Measurements from ENCODE around the gene PDC. TPM values are rescaled to one million over a fixed set of nuclear protein-coding genes. Genes with fewer than 3 reads are reported as not detected.
"Not testable (repeated sequence)": the region's sequence is repeated elsewhere in the genome, so short reads cannot be mapped to it uniquely, and the experiment has no call there.

The PDC gene
- polyA plus RNA-seq, 2 of the 4 experiments (the other 2 are of a cell fraction) = not detected

DNA sequence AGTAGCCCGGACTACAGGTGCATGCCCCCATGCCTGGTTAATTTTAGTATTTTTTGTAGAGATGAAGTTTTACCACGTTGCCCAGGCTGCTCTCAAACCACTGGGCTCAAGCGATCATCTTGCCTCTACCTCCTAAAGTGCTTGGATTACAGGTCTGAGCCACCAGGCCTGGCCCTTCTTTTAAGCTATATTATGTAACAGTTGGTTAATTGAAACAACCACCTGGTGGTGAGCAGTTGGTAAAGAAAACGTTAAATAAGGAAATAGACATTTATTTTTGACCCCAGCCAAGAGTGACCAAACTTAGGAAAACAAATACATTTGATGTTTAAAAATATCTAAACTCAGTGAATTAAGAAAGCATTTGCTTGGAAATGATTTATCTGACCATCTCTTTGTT, 12.1 kb upstream of the PDC start:
- ChIA-PET CTCF (interaction anchor here (1.1 to 1.4 kb wide), 2 partner anchors 9 to 334 kb away, joined by 3 to 7 read pairs; no protein-coding TSS in a partner anchor), POLR2A (no interaction called here)
- Histone ChIP-seq H3K27ac (no peak overlapping the region), H3K4me1 (no peaks in the 10 kb centered on the region), H3K4me3 (no peak overlapping the region), H3K4me2 (no peak overlapping the region), H3K9me3 (no peaks in the 10 kb centered on the region)
- no peak for FAIRE-seq
- 69% methylated on average over 4 of the region's 4 CpGs for WGBS (ENCODE audit: missing lambda C conversion rate)
- no peak for ATAC-seq
- no peak for DNase-seq (ENCODE audit: low read depth in 1 of 2, low spot score in 1 of 2)
- TF ChIP-seq ZFP36 (IDR thresholded peaks at IDR 0.05; ENCODE audit: borderline replicate concordance, partially characterized antibody) (no peak), SREBF2 (IDR thresholded peaks at IDR 0.05) (no peak), KDM5A (IDR thresholded peaks at IDR 0.05) (no peak), NFE2L2 (conservative IDR thresholded peaks at IDR 0.05; ENCODE audit: low read length) (no peak), EP300 (IDR thresholded peaks at IDR 0.05) (no peak), NPAS2 (CRISPR knock-in tag; IDR thresholded peaks at IDR 0.05; ENCODE audit: borderline replicate concordance) (no peak), MAZ (IDR thresholded peaks at IDR 0.05; ENCODE audit: borderline replicate concordance, low read depth, low read length) (no peak), CBX8 (IDR thresholded peaks at IDR 0.05) (no peak), EHF (CRISPR knock-in tag; IDR thresholded peaks at IDR 0.05) (no peak), HOXB13 (CRISPR knock-in tag; IDR thresholded peaks at IDR 0.05; ENCODE audit: low read depth) (no peak)
- TF ChIP-seq, protein P1, sequence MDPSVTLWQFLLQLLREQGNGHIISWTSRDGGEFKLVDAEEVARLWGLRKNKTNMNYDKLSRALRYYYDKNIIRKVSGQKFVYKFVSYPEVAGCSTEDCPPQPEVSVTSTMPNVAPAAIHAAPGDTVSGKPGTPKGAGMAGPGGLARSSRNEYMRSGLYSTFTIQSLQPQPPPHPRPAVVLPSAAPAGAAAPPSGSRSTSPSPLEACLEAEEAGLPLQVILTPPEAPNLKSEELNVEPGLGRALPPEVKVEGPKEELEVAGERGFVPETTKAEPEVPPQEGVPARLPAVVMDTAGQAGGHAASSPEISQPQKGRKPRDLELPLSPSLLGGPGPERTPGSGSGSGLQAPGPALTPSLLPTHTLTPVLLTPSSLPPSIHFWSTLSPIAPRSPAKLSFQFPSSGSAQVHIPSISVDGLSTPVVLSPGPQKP (IDR thresholded peaks at IDR 0.05; ENCODE audit: low read depth, low read length) = no peak
- TF ChIP-seq, protein P2, sequence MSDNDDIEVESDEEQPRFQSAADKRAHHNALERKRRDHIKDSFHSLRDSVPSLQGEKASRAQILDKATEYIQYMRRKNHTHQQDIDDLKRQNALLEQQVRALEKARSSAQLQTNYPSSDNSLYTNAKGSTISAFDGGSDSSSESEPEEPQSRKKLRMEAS (IDR thresholded peaks at IDR 0.05) = no peak

DNA sequence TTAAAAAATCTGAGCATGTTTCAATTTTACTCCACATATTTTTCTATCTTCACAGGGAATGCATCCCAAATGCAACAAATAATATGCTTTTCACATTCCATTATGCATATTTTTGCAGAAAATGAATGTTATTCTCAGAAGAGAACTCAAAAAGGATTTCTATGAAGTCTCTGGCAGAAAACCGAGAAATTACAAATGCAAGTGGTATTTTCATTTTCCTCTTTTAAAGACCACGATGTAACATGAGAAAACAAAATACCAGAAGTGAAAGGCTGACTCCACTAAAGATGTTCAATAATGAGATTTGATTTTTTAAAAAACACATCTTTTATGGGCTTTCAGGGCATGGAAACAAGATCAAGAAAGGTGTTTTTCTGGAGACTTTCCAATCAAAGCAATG, 5.0 kb upstream of the PDC start:
- FAIRE-seq (no peak), DNase-seq (ENCODE audit: low read depth in 1 of 2, low spot score in 1 of 2) (no peak), ATAC-seq (no peak)
- 63% methylated on average over 2 of the region's 2 CpGs for WGBS (ENCODE audit: missing lambda C conversion rate)
- Histone ChIP-seq H3K27ac (no peak overlapping the region), H3K4me3 (no peak overlapping the region), H3K4me2 (no peak overlapping the region), H3K4me1 (no peaks in the 10 kb centered on the region), H3K9me3 (no peaks in the 10 kb centered on the region)
- TF ChIP-seq, protein P3, sequence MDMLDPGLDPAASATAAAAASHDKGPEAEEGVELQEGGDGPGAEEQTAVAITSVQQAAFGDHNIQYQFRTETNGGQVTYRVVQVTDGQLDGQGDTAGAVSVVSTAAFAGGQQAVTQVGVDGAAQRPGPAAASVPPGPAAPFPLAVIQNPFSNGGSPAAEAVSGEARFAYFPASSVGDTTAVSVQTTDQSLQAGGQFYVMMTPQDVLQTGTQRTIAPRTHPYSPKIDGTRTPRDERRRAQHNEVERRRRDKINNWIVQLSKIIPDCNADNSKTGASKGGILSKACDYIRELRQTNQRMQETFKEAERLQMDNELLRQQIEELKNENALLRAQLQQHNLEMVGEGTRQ (IDR thresholded peaks at IDR 0.05) = no peak
- TF ChIP-seq SMC3 (IDR thresholded peaks at IDR 0.05) (no peak), RARB (CRISPR knock-in tag; IDR thresholded peaks at IDR 0.05) (no peak), NR3C1 (IDR thresholded peaks at IDR 0.05) (no peak), POLR2A (IDR thresholded peaks at IDR 0.05; ENCODE audit: low read length) (no peak), MAZ (IDR thresholded peaks at IDR 0.05; ENCODE audit: borderline replicate concordance, low read depth, low read length) (no peak), BHLHE40 (IDR thresholded peaks at IDR 0.05; ENCODE audit: low read depth, low read length) (no peak), PHF8 (IDR thresholded peaks at IDR 0.05; ENCODE audit: borderline replicate concordance, low read depth) (no peak), FOSB (CRISPR knock-in tag; IDR thresholded peaks at IDR 0.05) (no peak), CHD4 (IDR thresholded peaks at IDR 0.05; ENCODE audit: borderline replicate concordance) (no peak)
- TF ChIP-seq, protein P4, sequence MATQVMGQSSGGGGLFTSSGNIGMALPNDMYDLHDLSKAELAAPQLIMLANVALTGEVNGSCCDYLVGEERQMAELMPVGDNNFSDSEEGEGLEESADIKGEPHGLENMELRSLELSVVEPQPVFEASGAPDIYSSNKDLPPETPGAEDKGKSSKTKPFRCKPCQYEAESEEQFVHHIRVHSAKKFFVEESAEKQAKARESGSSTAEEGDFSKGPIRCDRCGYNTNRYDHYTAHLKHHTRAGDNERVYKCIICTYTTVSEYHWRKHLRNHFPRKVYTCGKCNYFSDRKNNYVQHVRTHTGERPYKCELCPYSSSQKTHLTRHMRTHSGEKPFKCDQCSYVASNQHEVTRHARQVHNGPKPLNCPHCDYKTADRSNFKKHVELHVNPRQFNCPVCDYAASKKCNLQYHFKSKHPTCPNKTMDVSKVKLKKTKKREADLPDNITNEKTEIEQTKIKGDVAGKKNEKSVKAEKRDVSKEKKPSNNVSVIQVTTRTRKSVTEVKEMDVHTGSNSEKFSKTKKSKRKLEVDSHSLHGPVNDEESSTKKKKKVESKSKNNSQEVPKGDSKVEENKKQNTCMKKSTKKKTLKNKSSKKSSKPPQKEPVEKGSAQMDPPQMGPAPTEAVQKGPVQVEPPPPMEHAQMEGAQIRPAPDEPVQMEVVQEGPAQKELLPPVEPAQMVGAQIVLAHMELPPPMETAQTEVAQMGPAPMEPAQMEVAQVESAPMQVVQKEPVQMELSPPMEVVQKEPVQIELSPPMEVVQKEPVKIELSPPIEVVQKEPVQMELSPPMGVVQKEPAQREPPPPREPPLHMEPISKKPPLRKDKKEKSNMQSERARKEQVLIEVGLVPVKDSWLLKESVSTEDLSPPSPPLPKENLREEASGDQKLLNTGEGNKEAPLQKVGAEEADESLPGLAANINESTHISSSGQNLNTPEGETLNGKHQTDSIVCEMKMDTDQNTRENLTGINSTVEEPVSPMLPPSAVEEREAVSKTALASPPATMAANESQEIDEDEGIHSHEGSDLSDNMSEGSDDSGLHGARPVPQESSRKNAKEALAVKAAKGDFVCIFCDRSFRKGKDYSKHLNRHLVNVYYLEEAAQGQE (IDR thresholded peaks at IDR 0.05) = no peak
- CTCF ChIA-PET = no interaction called here
- POLR2A ChIA-PET = no interaction called here

DNA sequence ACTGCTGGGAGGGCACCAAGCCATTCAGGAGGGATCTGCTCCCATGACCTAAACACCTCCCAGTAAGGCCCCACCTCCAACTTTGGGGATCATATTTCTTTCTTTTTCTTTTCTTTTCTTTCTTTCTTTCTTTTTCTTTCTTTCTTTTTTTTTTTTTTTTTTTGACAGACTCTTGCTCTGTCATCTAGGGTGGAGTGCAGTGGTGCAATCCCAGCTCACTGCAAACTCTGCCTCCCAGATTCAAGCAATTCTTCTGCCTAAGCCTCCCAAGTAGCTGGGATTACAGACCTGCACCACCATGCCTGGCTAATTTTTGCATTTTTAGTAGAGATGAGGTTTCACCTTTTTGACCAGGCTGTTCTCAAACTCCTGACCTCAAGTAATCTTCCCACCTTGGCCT, 4.6 kb upstream of the PDC start:
- POLR2A ChIA-PET; CTCF ChIA-PET; H3K4me2 ChIP-seq; H3K27ac ChIP-seq; H3K9me3 ChIP-seq; DNase-seq (ENCODE audit: low read depth in 1 of 2, low spot score in 1 of 2); H3K4me1 ChIP-seq; ATAC-seq; FAIRE-seq; H3K4me3 ChIP-seq: not testable (repeated sequence)
